ENCODE data around the gene BHLHE41.

BHLHE41 gene

GRCh38 chr12:26121323-26122060 lies 3.3 kb downstream of the BHLHE41 start:
- H3K27me3 ChIP-seq (replicated peaks; ENCODE audit: control insufficient read depth, insufficient read depth, low read length): peaks cover 2% of the 10 kb centered on the region
- H3K4me3 ChIP-seq (replicated peaks; ENCODE audit: low read depth, low read length): peak overlapping the region; percentile 57
- DNase-seq (ENCODE audit: extremely low read depth, insufficient read length): no peak
- TF ChIP-seq CTCF (IDR thresholded peaks at IDR 0.05; ENCODE audit: insufficient read depth, low read length, poor library complexity, severe bottlenecking): no peak
- H3K36me3 ChIP-seq (ENCODE audit: control insufficient read depth, insufficient read depth, low read length): no peaks in the 10 kb centered on the region

GRCh38 chr12:26120561-26121274 lies 4.1 kb downstream of the BHLHE41 start:
- TF ChIP-seq CTCF (IDR thresholded peaks at IDR 0.05; ENCODE audit: insufficient read depth, low read length, poor library complexity, severe bottlenecking): no peak
- peaks cover 2% of the 10 kb centered on the region for H3K27me3 ChIP-seq (replicated peaks; ENCODE audit: control insufficient read depth, insufficient read depth, low read length)
- no peaks in the 10 kb centered on the region for H3K36me3 ChIP-seq (ENCODE audit: control insufficient read depth, insufficient read depth, low read length)
- no peak overlapping the region for H3K4me3 ChIP-seq (replicated peaks; ENCODE audit: low read depth, low read length)
- no peak for DNase-seq (ENCODE audit: extremely low read depth, insufficient read length)

- DNase-seq (ENCODE audit: extremely low read depth, insufficient read length): no peak
- Histone ChIP-seq H3K27me3 (replicated peaks; ENCODE audit: control insufficient read depth, insufficient read depth, low read length) (peaks cover 2% of the 10 kb centered on the region), H3K4me3 (replicated peaks; ENCODE audit: low read depth, low read length) (no peak overlapping the region), H3K36me3 (ENCODE audit: control insufficient read depth, insufficient read depth, low read length) (no peaks in the 10 kb centered on the region)
- peak; percentile 69 for TF ChIP-seq CTCF (IDR thresholded peaks at IDR 0.05; ENCODE audit: insufficient read depth, low read length, poor library complexity, severe bottlenecking)
Observed at GRCh38 chr12:26119391-26119989, 5.3 kb downstream of the BHLHE41 start.

GRCh38 chr12:26118308-26118707 lies 6.5 kb downstream of the BHLHE41 start:
- TF ChIP-seq CTCF (IDR thresholded peaks at IDR 0.05; ENCODE audit: insufficient read depth, low read length, poor library complexity, severe bottlenecking): no peak
- H3K36me3 ChIP-seq (ENCODE audit: control insufficient read depth, insufficient read depth, low read length): no peaks in the 10 kb centered on the region
- no peak overlapping the region for H3K4me3 ChIP-seq (replicated peaks; ENCODE audit: low read depth, low read length)
- no peaks in the 10 kb centered on the region; the same call in none of the 2 replicates for H3K27me3 ChIP-seq (replicated peaks; ENCODE audit: control insufficient read depth, insufficient read depth, low read length)
- no peak for DNase-seq (ENCODE audit: extremely low read depth, insufficient read length)

- no peak for DNase-seq (ENCODE audit: extremely low read depth, insufficient read length)
- H3K36me3 ChIP-seq (ENCODE audit: control insufficient read depth, insufficient read depth, low read length): no peaks in the 10 kb centered on the region
- no peak overlapping the region for H3K4me3 ChIP-seq (replicated peaks; ENCODE audit: low read depth, low read length)
- no peak for TF ChIP-seq CTCF (IDR thresholded peaks at IDR 0.05; ENCODE audit: insufficient read depth, low read length, poor library complexity, severe bottlenecking)
- no peaks in the 10 kb centered on the region; the same call in 1 of the 2 replicates for H3K27me3 ChIP-seq (replicated peaks; ENCODE audit: control insufficient read depth, insufficient read depth, low read length)
Observed at GRCh38 chr12:26116829-26117715, 7.8 kb downstream of the BHLHE41 start.
